ENCODE data around the gene LRPAP1.
"Not testable (repeated sequence)": the region's sequence is repeated elsewhere in the genome, so short reads cannot be mapped to it uniquely, and the experiment has no call there.

DNA sequence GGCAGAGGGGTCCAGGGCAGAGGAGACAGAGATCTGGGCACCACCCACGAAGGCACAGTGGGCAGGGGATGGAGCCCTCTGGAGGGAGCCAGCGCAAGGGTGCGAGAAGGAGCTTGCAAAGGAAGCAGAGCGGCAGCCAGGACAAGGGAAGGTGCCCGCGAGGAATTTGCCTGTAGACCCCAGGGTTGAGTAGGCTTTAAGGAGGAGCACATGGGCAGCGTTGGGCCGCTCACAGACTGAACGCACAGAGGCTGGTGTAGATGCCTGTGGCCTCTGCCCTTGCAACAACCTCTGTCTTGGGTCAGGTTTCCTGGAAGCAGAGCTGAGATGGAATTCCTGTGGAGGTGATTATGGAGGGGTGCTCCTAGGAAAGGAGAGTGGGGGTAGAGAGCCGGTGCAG, 3.6 kb upstream of the LRPAP1 start:
- TF ChIP-seq, protein P1, sequence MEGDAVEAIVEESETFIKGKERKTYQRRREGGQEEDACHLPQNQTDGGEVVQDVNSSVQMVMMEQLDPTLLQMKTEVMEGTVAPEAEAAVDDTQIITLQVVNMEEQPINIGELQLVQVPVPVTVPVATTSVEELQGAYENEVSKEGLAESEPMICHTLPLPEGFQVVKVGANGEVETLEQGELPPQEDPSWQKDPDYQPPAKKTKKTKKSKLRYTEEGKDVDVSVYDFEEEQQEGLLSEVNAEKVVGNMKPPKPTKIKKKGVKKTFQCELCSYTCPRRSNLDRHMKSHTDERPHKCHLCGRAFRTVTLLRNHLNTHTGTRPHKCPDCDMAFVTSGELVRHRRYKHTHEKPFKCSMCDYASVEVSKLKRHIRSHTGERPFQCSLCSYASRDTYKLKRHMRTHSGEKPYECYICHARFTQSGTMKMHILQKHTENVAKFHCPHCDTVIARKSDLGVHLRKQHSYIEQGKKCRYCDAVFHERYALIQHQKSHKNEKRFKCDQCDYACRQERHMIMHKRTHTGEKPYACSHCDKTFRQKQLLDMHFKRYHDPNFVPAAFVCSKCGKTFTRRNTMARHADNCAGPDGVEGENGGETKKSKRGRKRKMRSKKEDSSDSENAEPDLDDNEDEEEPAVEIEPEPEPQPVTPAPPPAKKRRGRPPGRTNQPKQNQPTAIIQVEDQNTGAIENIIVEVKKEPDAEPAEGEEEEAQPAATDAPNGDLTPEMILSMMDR (IDR thresholded peaks at IDR 0.05): not testable (repeated sequence)
- TF ChIP-seq POLR2A, POLR2AphosphoS5, EP300 (IDR thresholded peaks at IDR 0.05): not testable (repeated sequence)

All from sigmoid colon (tissue), 4 donors.